GM19324 (cell line): ENCODE data around the gene CDH15.

Experiments used
- ATAC-seq: cut with Tn5 transposase; IDR thresholded peaks from one replicate; pipeline ENCODE4 v1.9.1; 2021; ENCODE audit warnings: mild to moderate bottlenecking, moderate library complexity; ENCODE audit not compliant: unreplicated experiment, low FRiP score

Gene CDH15

DNA sequence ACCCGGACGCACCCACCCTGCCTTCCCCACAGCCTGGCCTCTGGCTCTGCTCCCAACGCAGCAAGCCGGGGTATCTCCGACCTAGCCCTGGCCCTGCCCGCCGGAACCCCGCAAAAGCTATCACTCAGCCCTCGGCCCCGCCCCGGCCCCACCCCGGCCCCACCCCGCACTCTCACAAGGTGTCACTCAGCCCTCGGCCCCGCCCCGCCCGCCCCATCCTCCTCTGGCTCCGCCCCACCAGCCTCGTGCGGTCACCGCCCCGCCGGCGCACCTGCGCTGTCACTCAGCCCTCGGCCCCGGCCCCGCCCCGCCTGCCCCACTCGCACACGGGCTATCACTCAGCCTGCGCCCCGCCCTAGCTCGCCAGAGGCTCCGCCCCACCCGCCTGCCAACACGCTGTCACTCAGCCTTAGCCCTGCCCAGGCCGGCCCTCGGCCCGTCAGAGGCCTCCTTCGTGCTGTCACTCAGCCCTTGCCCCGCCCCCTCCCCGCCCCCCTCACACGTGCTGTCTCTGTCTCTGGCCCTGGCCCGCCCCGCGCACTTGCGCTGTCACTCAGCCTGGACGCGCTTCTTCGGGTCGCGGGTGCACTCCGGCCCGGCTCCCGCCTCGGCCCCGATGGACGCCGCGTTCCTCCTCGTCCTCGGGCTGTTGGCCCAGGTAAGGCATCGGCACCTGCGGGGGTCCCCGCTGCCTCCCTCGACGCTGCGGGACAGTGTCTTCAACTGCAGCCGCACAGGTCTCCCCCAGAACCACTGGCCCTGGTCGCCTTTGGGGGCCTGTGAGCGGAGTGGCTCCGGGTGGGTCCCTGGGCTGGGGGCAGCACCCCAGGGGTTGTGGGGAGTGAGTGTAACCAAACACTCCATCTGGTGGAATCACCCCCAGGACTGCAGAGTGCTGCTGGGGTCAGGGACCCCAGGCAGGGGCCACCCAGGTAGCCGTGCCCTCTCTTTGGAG, at the start of gene CDH15:
TSS of gene CDH15 (plus strand) at position 533 of the 955 bp plus-strand sequence. CDS start at position 617, 84 bp downstream.
- peak; percentile 78 for ATAC-seq

DNA sequence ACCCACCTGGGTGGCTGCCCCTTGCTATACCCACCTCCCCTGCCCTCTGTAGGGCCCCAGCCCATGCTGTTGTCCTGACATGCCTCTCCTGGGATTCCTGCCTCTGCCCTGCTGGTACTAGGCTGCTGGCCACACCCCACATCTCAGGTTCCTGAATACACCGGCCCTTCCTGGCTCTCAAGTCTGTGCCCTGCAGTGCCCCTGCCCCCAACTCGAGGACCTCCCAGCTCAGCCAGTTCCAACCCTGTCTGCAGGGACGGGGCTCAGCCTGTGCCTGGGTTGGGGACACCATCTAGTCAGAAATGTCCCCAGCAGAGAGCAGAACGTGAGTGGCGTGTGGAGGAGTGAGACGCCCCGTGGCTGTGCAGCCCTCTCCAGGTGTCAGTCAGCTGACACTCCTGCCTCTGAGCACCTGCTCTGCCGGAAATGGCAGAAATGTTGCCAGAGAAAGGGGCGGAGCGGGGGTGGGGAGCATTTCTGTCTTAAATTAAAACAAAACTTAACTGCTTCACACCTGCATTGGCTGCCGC, 49.2 kb upstream of the CDH15 start:
- ATAC-seq = no peak

GRCh38 chr16:89123001-89123830, 48.3 kb upstream of the CDH15 start:
- no peak for ATAC-seq

DNA sequence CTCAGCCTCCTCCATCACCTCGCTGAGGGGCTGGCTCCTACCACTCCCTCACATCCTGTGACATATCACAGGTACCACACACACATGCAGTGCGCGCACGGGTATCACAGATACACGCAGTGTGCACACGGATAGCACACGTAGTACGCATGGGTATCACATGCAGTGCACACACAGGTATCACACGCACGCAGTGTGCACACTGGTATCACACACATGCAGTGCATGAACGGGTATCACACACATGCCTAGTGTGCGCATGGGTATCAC, 47.8 kb upstream of the CDH15 start:
- ATAC-seq = no peak

- ATAC-seq = no peak
Observed at GRCh38 chr16:89129378-89129777, 42.2 kb upstream of the CDH15 start.

GRCh38 chr16:89130448-89130847, 41.1 kb upstream of the CDH15 start:
- no peak for ATAC-seq

- no peak for ATAC-seq
Observed at GRCh38 chr16:89131783-89132182, 39.8 kb upstream of the CDH15 start.

DNA sequence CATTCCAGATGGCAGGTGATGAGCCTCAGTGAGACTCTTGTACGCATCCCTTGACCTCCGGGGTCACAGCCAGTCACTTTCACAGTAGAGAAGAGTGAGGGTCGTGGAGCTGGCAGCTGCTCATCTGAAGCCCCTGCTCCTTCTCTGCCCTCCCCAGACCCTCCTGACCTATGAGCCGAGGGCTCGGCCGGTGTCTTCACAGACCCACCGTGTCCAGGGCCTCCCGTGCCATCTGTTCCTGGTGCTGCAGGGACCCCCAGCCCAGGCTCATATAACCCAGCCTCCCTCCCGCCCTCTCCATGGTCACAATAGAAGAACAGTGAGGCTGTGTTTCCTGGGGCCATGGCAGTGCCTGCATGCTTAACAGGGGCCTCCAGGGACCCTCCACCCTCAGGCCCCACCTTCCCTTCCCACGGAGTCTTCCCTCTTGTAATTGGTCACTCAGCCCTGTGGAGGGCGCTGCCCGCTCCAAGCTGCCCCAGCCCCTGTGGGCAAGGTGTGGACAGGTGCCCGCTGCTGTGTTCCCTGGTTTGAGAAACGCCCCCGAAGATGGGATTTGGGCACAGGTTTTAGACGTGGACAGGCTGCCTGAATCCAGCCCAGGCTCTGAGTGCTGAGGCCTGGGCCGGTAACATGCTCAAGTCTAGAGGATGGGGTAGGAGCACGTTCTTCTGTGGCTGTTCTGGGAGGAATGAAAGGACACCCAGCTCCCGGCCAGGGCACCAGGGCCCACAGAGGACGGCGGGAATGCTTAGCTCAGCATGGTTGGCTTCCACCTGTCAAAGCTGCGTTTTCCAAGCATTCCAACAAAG, 39.1 kb upstream of the CDH15 start:
- ATAC-seq = no peak

GRCh38 chr16:89133457-89134127, 38.0 kb upstream of the CDH15 start:
- no peak for ATAC-seq

GRCh38 chr16:89134269-89134668, 37.3 kb upstream of the CDH15 start:
- no peak for ATAC-seq

DNA sequence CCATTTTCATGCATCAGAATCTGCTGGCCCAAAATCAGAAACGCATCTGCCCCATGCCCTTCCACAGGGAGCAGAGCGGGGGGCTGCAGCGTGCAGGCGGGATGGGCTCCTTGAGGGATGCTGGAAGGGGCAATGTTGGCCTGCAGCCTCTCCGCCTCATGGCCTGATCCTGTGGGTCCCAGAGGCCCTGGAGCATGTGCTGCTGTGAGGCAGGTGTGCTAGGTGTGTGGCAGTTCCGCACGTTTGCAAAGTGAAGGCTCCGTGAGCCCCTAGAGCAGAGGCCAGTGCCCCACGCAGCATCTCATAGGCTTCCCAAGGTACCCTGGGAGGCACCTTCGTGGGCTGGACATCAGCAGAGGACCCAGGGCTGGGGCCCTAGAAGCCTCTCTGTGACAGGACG, 36.4 kb upstream of the CDH15 start:
- no peak for ATAC-seq

- no peak for ATAC-seq
Observed at GRCh38 chr16:89135971-89136765, 35.4 kb upstream of the CDH15 start.

DNA sequence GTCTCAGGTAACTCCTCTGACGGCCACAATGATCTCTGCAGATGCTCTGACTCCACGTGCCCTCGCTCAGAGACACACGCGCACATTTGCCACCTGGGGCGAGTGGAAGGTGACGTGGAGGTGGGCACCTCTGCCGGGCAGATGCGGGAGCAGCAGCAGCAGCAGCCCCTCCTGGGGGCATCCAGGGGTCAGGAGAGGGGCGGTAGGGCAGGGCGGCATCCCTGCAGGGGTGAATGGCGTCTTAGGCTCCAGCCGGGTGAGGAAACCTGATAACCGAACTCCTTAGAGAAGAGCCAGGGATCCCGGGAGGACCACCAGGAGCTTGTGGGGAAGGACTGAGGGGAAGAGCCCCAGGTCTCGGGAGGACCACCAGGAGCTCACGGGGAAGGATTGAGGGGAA, 34.6 kb upstream of the CDH15 start:
- ATAC-seq = no peak

DNA sequence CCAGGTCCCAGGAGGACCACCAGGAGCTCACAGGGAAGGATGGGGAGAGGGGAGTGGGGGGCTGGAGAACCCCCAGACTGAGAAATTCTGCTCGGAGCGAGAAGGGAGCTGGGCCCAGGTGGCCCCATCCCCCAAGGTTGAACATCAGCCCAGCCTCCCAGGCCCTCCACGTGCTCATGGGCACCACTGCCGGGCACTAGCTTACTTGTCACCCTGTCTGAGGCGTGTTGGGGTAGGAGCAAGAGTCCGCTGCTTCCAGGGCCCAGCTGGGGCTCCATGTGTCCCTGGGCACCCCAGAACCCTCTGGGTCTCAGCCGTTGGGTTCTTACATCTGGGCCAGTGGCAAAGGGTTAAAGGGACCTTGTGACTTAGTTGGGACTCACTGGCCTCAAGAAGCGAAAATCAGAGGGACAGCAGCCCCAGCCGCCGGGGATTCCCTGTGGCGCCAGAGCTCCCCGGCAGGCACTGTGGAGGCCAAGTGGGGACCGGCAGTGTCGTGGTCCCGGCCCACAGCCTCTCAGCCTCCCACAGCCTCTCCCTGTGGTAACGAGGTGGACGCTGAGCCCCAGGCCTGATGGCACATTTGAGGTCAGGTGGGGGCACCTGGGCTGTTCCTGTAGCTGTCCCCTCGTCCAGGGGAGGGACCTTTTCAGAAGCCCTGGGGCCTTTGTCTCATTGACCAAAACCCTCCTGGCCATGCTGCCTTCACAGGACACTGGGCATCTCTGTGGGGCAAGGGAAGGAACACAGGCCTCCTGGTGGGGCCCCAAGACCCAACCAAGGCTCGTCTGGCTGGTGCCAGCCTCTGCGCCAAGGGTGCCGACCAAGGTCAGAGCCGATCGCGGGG, 33.7 kb upstream of the CDH15 start:
- ATAC-seq = no peak

- ATAC-seq = no peak
Observed at GRCh38 chr16:89138513-89138795, 33.1 kb upstream of the CDH15 start.

DNA sequence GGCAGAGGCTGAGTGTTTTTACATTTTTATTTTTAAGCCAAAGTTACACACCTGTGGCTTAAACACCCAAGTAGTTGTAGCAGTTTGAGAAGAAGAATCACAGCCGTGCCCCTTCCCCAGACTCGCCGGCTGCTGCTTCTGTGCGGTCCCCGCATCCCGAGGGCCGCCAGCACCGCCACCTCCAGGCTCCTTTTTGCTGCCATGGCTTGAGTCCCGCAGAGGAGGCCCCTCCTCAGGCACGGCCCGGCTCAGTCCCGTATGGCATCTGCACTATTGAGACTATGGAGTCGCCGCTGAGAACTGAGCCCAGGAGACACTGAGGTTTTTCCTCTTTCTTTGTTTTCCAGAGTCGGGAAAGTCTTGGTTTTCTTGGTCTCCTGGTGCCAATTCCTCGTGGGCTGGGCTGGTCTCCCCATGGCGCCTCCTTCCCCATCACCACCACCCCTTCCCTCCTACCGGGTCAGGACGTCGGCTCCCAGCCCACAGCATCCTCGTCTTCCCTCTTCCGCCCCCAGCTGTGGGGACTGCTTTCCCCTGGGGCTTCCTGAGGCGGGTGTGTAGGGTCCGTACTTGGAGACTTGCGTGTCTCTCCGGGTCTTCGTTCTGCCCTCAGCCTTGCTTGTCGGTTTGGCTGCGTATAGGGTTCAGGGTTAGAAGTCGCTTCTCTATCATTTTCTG, 32.6 kb upstream of the CDH15 start:
- no peak for ATAC-seq

- ATAC-seq = no peak
Observed at GRCh38 chr16:89139907-89140361, 31.6 kb upstream of the CDH15 start.

DNA sequence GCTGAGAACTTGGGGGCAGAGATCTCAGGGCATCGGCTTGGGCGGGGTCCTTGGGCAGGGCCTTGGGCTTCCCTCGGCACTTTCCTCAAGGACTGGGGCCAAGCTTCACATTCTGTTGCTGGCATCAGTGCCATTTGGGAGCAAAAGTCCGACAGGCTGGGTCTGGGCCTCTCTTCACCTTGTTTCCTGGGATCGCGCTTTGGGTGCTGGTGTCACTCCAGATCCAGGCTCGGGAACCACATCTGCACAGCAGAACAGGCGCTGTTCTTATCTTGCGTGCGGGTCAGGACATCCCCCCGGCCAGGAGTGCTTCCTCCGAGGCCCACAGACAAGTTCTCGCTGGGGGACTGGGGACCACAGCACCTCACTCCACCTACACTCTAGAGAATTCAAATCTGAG, 31.1 kb upstream of the CDH15 start:
- ATAC-seq = no peak
